Choroid plexus epithelial cell (primary cell): ENCODE measurements around the gene PPP1R7.

ENCODE experiments used
- DNase-seq: peaks from one replicate; pipeline ENCODE4 v3.0.0-alpha.2; 2010; ENCODE audit warnings: low read depth
- H3K4me3 ChIP-seq: 2 replicates; pipeline ENCODE4 v1.5.1; 2011; ENCODE audit warnings: low read depth, mild to moderate bottlenecking, control low read depth, low read length, moderate library complexity
- TF ChIP-seq, protein P1 (sequence below): conservative IDR thresholded peaks from 2 replicates; pipeline ENCODE4 v1.5.1; 2011; ENCODE audit warnings: low read depth, mild to moderate bottlenecking, control low read depth, inconsistent platforms, low read length, moderate library complexity

Gene PPP1R7

DNA sequence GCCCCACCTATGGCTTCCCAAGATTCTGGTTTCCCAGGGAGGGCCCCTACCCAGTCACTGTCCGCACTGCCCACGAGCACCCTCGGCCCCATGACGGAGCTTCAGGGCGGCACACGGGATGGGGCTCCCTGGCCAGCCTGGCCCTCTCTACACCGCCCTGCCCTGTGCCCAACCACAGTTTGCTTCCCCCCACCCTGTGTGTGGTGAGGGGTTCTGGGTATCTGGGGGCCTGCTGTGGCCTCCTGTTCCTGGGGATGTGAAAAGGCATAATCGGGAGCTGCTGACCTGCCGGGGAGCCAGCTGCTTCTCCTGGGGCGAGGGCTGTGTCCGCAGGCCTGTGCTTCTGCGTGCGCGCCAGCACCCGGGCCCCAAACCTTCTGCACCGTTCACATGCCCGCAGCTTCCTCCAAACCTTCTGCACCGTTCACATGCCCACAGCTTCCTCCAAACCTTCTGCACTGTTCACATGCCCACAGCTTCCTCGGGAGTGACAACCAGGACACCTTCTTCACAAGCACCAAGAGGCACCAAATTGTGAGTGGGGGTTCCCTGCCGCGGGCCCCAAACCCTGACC, 50.6 kb downstream of the PPP1R7 start:
- no peak for DNase-seq
- no peak overlapping the region for H3K4me3 ChIP-seq
- TF ChIP-seq, protein P1, sequence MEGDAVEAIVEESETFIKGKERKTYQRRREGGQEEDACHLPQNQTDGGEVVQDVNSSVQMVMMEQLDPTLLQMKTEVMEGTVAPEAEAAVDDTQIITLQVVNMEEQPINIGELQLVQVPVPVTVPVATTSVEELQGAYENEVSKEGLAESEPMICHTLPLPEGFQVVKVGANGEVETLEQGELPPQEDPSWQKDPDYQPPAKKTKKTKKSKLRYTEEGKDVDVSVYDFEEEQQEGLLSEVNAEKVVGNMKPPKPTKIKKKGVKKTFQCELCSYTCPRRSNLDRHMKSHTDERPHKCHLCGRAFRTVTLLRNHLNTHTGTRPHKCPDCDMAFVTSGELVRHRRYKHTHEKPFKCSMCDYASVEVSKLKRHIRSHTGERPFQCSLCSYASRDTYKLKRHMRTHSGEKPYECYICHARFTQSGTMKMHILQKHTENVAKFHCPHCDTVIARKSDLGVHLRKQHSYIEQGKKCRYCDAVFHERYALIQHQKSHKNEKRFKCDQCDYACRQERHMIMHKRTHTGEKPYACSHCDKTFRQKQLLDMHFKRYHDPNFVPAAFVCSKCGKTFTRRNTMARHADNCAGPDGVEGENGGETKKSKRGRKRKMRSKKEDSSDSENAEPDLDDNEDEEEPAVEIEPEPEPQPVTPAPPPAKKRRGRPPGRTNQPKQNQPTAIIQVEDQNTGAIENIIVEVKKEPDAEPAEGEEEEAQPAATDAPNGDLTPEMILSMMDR, result no peak

DNA sequence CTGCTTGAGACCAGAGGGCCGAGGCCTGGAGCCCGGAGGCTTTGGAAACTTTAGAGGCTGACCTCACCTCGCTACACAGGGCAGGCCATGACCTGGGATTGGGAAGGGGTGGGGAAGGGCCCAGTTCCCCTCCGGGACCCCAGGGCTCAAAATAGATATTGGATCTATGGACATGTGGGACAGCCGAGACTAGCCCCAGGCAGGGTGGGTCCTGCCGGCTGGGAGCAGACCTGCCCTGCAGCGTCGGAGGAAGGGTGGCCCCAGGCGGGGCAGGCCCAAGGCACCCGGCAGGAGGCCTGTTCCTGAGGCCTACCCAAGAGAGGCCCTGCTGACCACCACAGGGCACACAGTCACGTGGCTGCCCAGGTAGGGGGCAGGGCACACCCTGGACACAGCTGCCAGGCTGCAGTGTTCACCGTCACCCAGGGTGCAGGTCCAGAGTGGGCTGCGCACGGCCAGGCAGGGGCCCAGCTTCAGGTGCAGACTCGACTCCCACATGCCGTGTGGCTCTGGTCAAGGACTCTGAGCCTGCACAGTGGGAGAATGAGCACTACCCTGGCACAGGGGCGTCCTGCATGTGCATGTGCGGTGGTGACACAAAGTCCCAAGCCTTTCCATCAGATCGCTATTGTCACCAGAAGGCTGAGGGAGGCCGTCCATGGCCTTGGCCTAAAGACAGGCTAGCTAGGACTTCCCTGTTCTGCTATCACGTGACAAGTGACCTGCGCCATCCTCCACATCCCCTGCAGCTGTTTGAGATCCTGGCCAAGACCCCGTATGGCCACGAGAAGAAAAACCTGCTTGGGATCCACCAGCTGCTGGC, 51.4 kb downstream of the PPP1R7 start:
- no peak for DNase-seq
- H3K4me3 ChIP-seq, result no peak overlapping the region
- TF ChIP-seq, protein P1, result no peak

GRCh38 chr2:241202268-241202585, 52.0 kb downstream of the PPP1R7 start:
- DNase-seq, result no peak
- H3K4me3 ChIP-seq, result no peak overlapping the region
- TF ChIP-seq, protein P1, result no peak

GRCh38 chr2:241202681-241203080, 52.4 kb downstream of the PPP1R7 start:
- TF ChIP-seq, protein P1, result no peak
- H3K4me3 ChIP-seq, result no peak overlapping the region
- DNase-seq, result no peak

DNA sequence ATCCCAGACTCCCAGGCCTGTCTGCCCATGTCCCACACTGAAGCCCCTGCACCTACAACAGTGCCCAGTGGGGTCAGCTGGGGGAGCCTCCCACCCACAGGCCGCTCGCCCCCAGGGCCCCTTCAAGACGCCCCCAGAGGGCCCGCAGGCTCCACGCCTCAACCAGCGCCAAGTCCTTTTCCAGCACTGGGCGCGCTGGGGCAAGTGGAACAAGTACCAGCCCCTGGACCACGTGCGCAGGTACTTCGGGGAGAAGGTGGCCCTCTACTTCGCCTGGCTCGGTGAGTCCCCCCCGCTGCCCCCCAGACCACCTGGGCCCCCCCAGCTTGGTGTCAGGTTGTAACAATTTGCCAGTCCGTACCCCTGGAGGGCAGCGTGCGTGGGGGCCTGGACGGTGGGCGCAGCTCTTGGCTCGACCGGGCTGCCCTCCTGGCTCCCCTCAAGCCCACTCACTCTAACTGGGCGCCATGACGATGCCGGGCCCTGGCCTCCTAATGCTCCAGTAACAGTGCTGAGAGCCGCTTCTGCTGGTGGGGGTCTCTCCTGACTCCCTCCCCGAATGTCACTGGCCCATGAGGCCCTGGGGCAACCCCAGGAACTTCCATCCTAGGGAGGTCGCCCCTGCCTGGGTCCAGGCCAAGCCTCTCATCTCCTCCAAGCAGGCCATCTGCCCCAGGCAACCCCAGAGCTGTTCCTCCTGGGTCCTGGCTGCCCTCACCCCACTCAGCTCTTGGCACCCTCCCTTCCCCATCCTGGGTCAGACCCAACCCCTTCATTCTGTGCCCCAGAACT, 53.1 kb downstream of the PPP1R7 start:
- TF ChIP-seq, protein P1, result no peak
- no peak overlapping the region for H3K4me3 ChIP-seq
- DNase-seq, result no peak

DNA sequence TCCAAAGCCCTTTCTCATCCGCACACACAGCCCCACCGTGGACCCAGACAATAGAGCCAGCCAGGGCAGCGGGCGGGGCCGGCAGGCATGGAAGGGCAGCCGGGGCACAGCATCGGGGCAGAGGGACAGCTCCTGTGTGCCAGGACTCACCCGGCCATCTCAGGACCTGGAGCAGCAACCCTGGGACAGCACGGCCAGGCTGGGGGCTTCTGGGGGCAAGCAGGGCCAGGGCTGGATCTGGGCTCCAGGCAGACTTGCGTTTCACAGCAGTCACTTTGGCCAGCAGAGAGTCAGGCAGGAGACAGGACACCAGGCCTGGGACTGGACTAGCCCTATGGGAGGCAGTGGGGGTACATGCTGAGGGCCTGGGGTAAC, 53.7 kb downstream of the PPP1R7 start:
- no peak for DNase-seq
- no peak overlapping the region for H3K4me3 ChIP-seq
- TF ChIP-seq, protein P1, result no peak
